ENCODE measurements around the gene VLDLR. TPM values are rescaled to one million over a fixed set of nuclear protein-coding genes. Genes with fewer than 3 reads are reported as not detected.

The VLDLR gene
- total RNA-seq, 1 experiment from 2014 or later: 1.2 TPM

GRCh38 chr9:2583308-2584013 is 38.1 kb upstream of the VLDLR start:
- Histone ChIP-seq H3K4me1 (ENCODE audit: insufficient read depth, low read length) (peaks cover 4% of the 10 kb centered on the region; the same call in 1 of the 2 replicates), H3K27ac (ENCODE audit: low read length) (no peak overlapping the region), H3K9ac (ENCODE audit: low read length) (no peak overlapping the region), H4K20me1 (ENCODE audit: low read length) (no peaks in the 10 kb centered on the region), H3K4me2 (ENCODE audit: low read length) (no peak overlapping the region), H3F3A (ENCODE audit: low read length, unreplicated experiment) (no peaks in the 10 kb centered on the region), H3K9me2 (replicated peaks; ENCODE audit: low read length) (no peaks in the 10 kb centered on the region), H3K27me3 (ENCODE audit: low read length) (no peaks in the 10 kb centered on the region), H2AFZ (ENCODE audit: low read length) (no peak overlapping the region), H3K9me3 (ENCODE audit: low read length) (no peaks in the 10 kb centered on the region), H3K36me3 (ENCODE audit: low read depth, low read length) (no peaks in the 10 kb centered on the region), H3K79me2 (ENCODE audit: low read length) (no peaks in the 10 kb centered on the region), H3K4me3 (ENCODE audit: low read length) (no peak overlapping the region)
- CTCF ChIA-PET: no interaction called here
- TF ChIP-seq EZH2 (IDR thresholded peaks at IDR 0.05; ENCODE audit: low read length, unreplicated experiment) (no peak), EZH2phosphoT487 (IDR thresholded peaks at IDR 0.05; ENCODE audit: borderline replicate concordance, low read length) (no peak), CTCF (conservative IDR thresholded peaks at IDR 0.05; ENCODE audit: low read depth, low read length) (no peak)
- DNase-seq: peak; percentile 46
- POLR2A ChIA-PET (ENCODE audit: unreplicated experiment): no interaction called here
- no TSS peak for BruUV-seq (replicated peaks)
- peak; percentile 13; the same call in 1 of the 2 replicates for ATAC-seq
- intact Hi-C loops (cut with micrococcal nuclease): no loop called here

- Histone ChIP-seq H2AFZ (ENCODE audit: low read length) (no peak overlapping the region), H3K36me3 (ENCODE audit: low read depth, low read length) (no peaks in the 10 kb centered on the region), H3K9me2 (replicated peaks; ENCODE audit: low read length) (no peaks in the 10 kb centered on the region), H3K4me2 (ENCODE audit: low read length) (no peak overlapping the region), H3K79me2 (ENCODE audit: low read length) (no peaks in the 10 kb centered on the region), H3K4me3 (ENCODE audit: low read length) (no peak overlapping the region), H3F3A (ENCODE audit: low read length, unreplicated experiment) (no peaks in the 10 kb centered on the region), H3K27ac (ENCODE audit: low read length) (no peak overlapping the region), H4K20me1 (ENCODE audit: low read length) (no peaks in the 10 kb centered on the region), H3K9ac (ENCODE audit: low read length) (no peak overlapping the region), H3K4me1 (ENCODE audit: insufficient read depth, low read length) (no peaks in the 10 kb centered on the region), H3K27me3 (ENCODE audit: low read length) (0 out of 2 replicates have a peak, but pooled peaks cover 5% of the 10 kb centered on the region), H3K9me3 (ENCODE audit: low read length) (no peaks in the 10 kb centered on the region)
- CTCF ChIA-PET: no interaction called here
- DNase-seq (no peak), ATAC-seq (no peak)
- TF ChIP-seq CTCF (conservative IDR thresholded peaks at IDR 0.05; ENCODE audit: low read depth, low read length) (no peak), EZH2phosphoT487 (IDR thresholded peaks at IDR 0.05; ENCODE audit: borderline replicate concordance, low read length) (no peak), EZH2 (IDR thresholded peaks at IDR 0.05; ENCODE audit: low read length, unreplicated experiment) (no peak)
- POLR2A ChIA-PET (ENCODE audit: unreplicated experiment): no interaction called here
- no TSS peak for BruUV-seq (replicated peaks)
- intact Hi-C loops (cut with micrococcal nuclease): no loop called here
Observed at GRCh38 chr9:2591967-2592366, 29.6 kb upstream of the VLDLR start.

GRCh38 chr9:2593744-2594143 is 27.8 kb upstream of the VLDLR start:
- no peak for DNase-seq
- Histone ChIP-seq H4K20me1 (ENCODE audit: low read length) (no peaks in the 10 kb centered on the region), H3K27me3 (ENCODE audit: low read length) (0 out of 2 replicates have a peak, but pooled peaks cover 5% of the 10 kb centered on the region), H3K4me2 (ENCODE audit: low read length) (no peak overlapping the region), H3K9me2 (replicated peaks; ENCODE audit: low read length) (no peaks in the 10 kb centered on the region), H2AFZ (ENCODE audit: low read length) (no peak overlapping the region), H3K4me3 (ENCODE audit: low read length) (no peak overlapping the region), H3K9ac (ENCODE audit: low read length) (no peak overlapping the region), H3K4me1 (ENCODE audit: insufficient read depth, low read length) (no peaks in the 10 kb centered on the region), H3F3A (ENCODE audit: low read length, unreplicated experiment) (no peaks in the 10 kb centered on the region), H3K9me3 (ENCODE audit: low read length) (no peaks in the 10 kb centered on the region), H3K36me3 (ENCODE audit: low read depth, low read length) (no peaks in the 10 kb centered on the region), H3K79me2 (ENCODE audit: low read length) (no peaks in the 10 kb centered on the region), H3K27ac (ENCODE audit: low read length) (no peak overlapping the region)
- no TSS peak for BruUV-seq (replicated peaks)
- no peak for ATAC-seq
- POLR2A ChIA-PET (ENCODE audit: unreplicated experiment): no interaction called here
- intact Hi-C loops (cut with micrococcal nuclease): no loop called here
- TF ChIP-seq EZH2 (IDR thresholded peaks at IDR 0.05; ENCODE audit: low read length, unreplicated experiment) (no peak), CTCF (conservative IDR thresholded peaks at IDR 0.05; ENCODE audit: low read depth, low read length) (no peak), EZH2phosphoT487 (IDR thresholded peaks at IDR 0.05; ENCODE audit: borderline replicate concordance, low read length) (no peak)
- CTCF ChIA-PET: no interaction called here

Measured in PC-3 (cell line).